ENCODE data around the gene ACBD4. TPM values are rescaled to one million over a fixed set of nuclear protein-coding genes. Genes with fewer than 3 reads are reported as not detected.

Gene ACBD4
- total RNA-seq, 2 experiments from 2014 or later, result 12.4 to 12.6 TPM

GRCh38 chr17:45114117-45114932 lies 21.2 kb upstream of the ACBD4 start:
- Mint-ChIP-seq H3K9me3 (no peaks in the 10 kb centered on the region), H3K27ac (no peak overlapping the region), H3K4me1 (ENCODE audit: low read depth) (no peaks in the 10 kb centered on the region), H3K4me3 (no peak overlapping the region), H3K27me3 (no peaks in the 10 kb centered on the region), H3K36me3 (ENCODE audit: low read depth) (no peaks in the 10 kb centered on the region)
- no peak for DNase-seq
- intact Hi-C loops (cut with micrococcal nuclease), result no loop called here
- CTCF ChIA-PET, result interaction anchor here (1.8 to 2.4 kb wide), 2 partner anchors 15 to 21 kb away, joined by 8 to 12 read pairs; partner anchors contain the start of gene ACBD4
- no peak for ATAC-seq
- POLR2A ChIA-PET, result interaction anchor here (1.2 kb wide), 1 partner anchor 53 kb away, joined by 3 read pairs; the partner anchor contains the start of gene NMT1
- TF ChIP-seq CTCF (IDR thresholded peaks at IDR 0.05), result no peak

DNA sequence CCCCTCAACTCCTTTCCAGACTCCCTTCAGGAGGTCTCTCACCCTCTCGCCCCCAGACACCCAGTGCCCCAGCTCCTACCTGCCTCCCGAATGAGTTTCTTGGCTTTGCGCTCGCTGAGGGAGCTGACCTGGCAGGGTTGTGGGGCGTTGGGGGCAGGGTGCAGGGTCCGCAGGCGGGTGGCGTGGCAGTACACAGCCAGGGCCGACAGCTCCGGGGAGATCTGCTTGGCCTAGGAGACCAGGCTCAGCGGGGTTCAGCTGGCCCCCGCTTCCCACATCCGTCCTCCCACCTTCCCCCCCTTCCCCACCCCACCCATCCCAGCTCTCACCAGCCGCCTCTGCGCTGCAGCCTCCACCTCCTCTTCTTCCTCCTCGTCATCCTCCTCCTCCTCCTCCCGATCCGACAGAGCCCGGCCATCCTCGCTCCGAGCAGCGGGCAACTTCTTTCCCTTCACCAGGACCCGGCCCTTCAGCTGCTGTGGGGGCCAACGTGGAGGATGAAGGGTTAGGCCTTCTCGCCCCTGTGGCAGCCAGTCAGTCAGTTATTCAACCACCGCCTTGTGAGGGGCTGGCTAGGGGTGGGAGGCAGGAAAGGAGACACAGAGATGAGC lies 20.4 kb upstream of the ACBD4 start:
- Mint-ChIP-seq H3K36me3 (ENCODE audit: low read depth) (no peaks in the 10 kb centered on the region), H3K4me1 (ENCODE audit: low read depth) (no peaks in the 10 kb centered on the region), H3K27ac (no peak overlapping the region), H3K9me3 (no peaks in the 10 kb centered on the region), H3K4me3 (no peak overlapping the region), H3K27me3 (no peaks in the 10 kb centered on the region)
- no peak for TF ChIP-seq CTCF (IDR thresholded peaks at IDR 0.05)
- intact Hi-C loops (cut with micrococcal nuclease), result no loop called here
- POLR2A ChIA-PET, result interaction anchor here (1.2 kb wide), 1 partner anchor 54 kb away, joined by 3 read pairs; the partner anchor contains the start of gene NMT1
- CTCF ChIA-PET, result interaction anchor here (1.2 to 2.4 kb wide), 3 partner anchors 16 to 20 kb away, joined by 4 to 12 read pairs (median 8); partner anchors contain the start of gene ACBD4
- no peak for DNase-seq
- no peak for ATAC-seq

DNA sequence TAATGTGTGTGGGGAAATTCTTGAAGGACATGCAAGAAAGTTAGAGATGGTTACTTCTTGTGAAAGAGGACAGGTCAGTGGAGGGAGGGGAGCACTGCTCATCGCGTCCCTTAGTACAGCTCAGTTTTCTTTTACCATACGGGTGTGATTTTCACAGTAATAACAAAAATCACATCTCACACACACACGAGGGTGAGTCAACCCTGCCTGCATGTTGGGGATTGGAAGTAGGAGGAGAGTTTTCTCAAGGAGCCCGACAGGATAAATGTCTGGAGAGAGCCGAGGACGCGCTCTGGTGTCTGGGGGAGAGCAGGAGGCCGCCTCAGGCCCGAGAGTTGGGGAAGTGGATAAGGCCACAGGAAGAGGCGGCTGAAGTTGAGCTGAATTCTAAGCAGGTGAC lies 19.6 kb upstream of the ACBD4 start:
- ChIA-PET CTCF (interaction anchor here (1.1 to 2.4 kb wide), 3 partner anchors 16 to 20 kb away, joined by 4 to 12 read pairs (median 6); partner anchors contain the start of gene ACBD4), POLR2A (interaction anchor here (0.5 to 1.8 kb wide), 2 partner anchors 11 to 1688 kb away, joined by 3 to 4 read pairs; no protein-coding TSS in a partner anchor)
- Mint-ChIP-seq H3K36me3 (ENCODE audit: low read depth) (no peaks in the 10 kb centered on the region), H3K4me3 (no peak overlapping the region), H3K4me1 (ENCODE audit: low read depth) (no peaks in the 10 kb centered on the region), H3K27ac (no peak overlapping the region), H3K27me3 (no peaks in the 10 kb centered on the region), H3K9me3 (no peaks in the 10 kb centered on the region)
- no peak for TF ChIP-seq CTCF (IDR thresholded peaks at IDR 0.05)
- ATAC-seq, result no peak
- intact Hi-C loops (cut with micrococcal nuclease), result no loop called here
- no peak for DNase-seq

GRCh38 chr17:45116434-45117016 lies 19.0 kb upstream of the ACBD4 start:
- no peak for TF ChIP-seq CTCF (IDR thresholded peaks at IDR 0.05)
- ATAC-seq (no peak), DNase-seq (no peak)
- intact Hi-C loops (cut with micrococcal nuclease), result no loop called here
- Mint-ChIP-seq H3K36me3 (ENCODE audit: low read depth) (no peaks in the 10 kb centered on the region), H3K27me3 (peaks cover 2% of the 10 kb centered on the region), H3K4me3 (no peak overlapping the region), H3K4me1 (ENCODE audit: low read depth) (no peaks in the 10 kb centered on the region), H3K27ac (no peak overlapping the region), H3K9me3 (no peaks in the 10 kb centered on the region)
- ChIA-PET POLR2A (interaction anchor here (0.5 to 1.8 kb wide), 3 partner anchors 8 to 1688 kb away, joined by 3 to 4 read pairs (median 3); no protein-coding TSS in a partner anchor), CTCF (interaction anchor here (1.1 to 3.4 kb wide), 4 partner anchors 17 to 19 kb away, joined by 6 to 24 read pairs (median 14); partner anchors contain the start of gene ACBD4)

Measured in activated CD8-positive, alpha-beta T cell treated with anti-CD3 and anti-CD28 coated beads for 36 hours (primary cell).